ENCODE measurements around the gene ZNF536. TPM values are rescaled to one million over a fixed set of nuclear protein-coding genes. Genes with fewer than 3 reads are reported as not detected.

ZNF536 gene
- total RNA-seq, 1 experiment from 2014 or later: not detected

DNA sequence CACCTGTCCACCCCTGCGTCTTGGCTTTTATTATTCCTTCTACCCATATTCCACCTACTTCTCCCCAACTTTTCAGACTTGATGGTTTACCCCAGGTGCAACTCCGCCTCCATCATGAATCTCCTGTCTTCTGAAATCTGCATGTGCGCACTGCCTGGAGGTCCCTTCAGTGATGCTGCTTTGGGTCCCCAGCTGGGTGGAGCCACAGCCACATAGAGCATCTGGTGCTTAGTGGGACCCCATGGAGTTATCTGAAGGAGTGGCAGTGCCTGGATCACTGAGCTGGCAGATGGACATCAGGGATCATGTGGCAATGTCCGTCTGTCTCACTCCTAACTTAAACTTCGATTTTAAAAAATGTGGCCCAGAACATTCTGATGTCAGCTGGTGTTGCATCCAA, 13.5 kb downstream of the ZNF536 start:
- intact Hi-C loops (cut with micrococcal nuclease; ENCODE audit: unreplicated experiment): no loop called here
- Histone ChIP-seq H2AFZ (no peak overlapping the region), H3K9me2 (ENCODE audit: insufficient read depth) (no peaks in the 10 kb centered on the region), H3K36me3 (ENCODE audit: low read depth) (no peaks in the 10 kb centered on the region), H3K4me3 (no peak overlapping the region), H3K4me2 (no peak overlapping the region), H3K27me3 (ENCODE audit: insufficient read depth, low read depth) (peaks cover 61% of the 10 kb centered on the region), H4K20me1 (ENCODE audit: insufficient read depth) (no peaks in the 10 kb centered on the region), H3K9me3 (ENCODE audit: insufficient read depth, low read depth) (no peaks in the 10 kb centered on the region), H3K4me1 (replicated peaks; ENCODE audit: insufficient read depth) (no peaks in the 10 kb centered on the region), H3K79me2 (ENCODE audit: low read depth) (no peaks in the 10 kb centered on the region), H3F3A (ENCODE audit: insufficient read depth, low read depth) (no peaks in the 10 kb centered on the region), H3K27ac (no peak overlapping the region)
- BruUV-seq (replicated peaks): no TSS peak
- CTCF ChIA-PET: no interaction called here
- POLR2A ChIA-PET (ENCODE audit: unreplicated experiment): no interaction called here
- no peak for DNase-seq
- TF ChIP-seq, protein P1, sequence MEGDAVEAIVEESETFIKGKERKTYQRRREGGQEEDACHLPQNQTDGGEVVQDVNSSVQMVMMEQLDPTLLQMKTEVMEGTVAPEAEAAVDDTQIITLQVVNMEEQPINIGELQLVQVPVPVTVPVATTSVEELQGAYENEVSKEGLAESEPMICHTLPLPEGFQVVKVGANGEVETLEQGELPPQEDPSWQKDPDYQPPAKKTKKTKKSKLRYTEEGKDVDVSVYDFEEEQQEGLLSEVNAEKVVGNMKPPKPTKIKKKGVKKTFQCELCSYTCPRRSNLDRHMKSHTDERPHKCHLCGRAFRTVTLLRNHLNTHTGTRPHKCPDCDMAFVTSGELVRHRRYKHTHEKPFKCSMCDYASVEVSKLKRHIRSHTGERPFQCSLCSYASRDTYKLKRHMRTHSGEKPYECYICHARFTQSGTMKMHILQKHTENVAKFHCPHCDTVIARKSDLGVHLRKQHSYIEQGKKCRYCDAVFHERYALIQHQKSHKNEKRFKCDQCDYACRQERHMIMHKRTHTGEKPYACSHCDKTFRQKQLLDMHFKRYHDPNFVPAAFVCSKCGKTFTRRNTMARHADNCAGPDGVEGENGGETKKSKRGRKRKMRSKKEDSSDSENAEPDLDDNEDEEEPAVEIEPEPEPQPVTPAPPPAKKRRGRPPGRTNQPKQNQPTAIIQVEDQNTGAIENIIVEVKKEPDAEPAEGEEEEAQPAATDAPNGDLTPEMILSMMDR (conservative IDR thresholded peaks at IDR 0.05): no peak
- TF ChIP-seq EZH2 (IDR thresholded peaks at IDR 0.05; ENCODE audit: low read depth): no peak

GRCh38 chr19:30386551-30387143, 14.5 kb downstream of the ZNF536 start:
- no peak overlapping the region for H3K4me3 ChIP-seq
- CTCF ChIA-PET: no interaction called here
- no peaks in the 10 kb centered on the region for H3K9me3 ChIP-seq (ENCODE audit: insufficient read depth, low read depth)
- POLR2A ChIA-PET (ENCODE audit: unreplicated experiment): no interaction called here
- no peak for DNase-seq
- H3K27me3 ChIP-seq (ENCODE audit: insufficient read depth, low read depth): peaks cover 63% of the 10 kb centered on the region
- no peaks in the 10 kb centered on the region for H3K79me2 ChIP-seq (ENCODE audit: low read depth)
- no peaks in the 10 kb centered on the region for H3K9me2 ChIP-seq (ENCODE audit: insufficient read depth)
- no peaks in the 10 kb centered on the region for H3K36me3 ChIP-seq (ENCODE audit: low read depth)
- TF ChIP-seq EZH2 (IDR thresholded peaks at IDR 0.05; ENCODE audit: low read depth): no peak
- no peaks in the 10 kb centered on the region for H3F3A ChIP-seq (ENCODE audit: insufficient read depth, low read depth)
- no peak overlapping the region for H2AFZ ChIP-seq
- no peak overlapping the region for H3K4me2 ChIP-seq
- H3K4me1 ChIP-seq (replicated peaks; ENCODE audit: insufficient read depth): no peaks in the 10 kb centered on the region
- intact Hi-C loops (cut with micrococcal nuclease; ENCODE audit: unreplicated experiment): no loop called here
- no TSS peak for BruUV-seq (replicated peaks)
- no peak overlapping the region for H3K27ac ChIP-seq
- H4K20me1 ChIP-seq (ENCODE audit: insufficient read depth): no peaks in the 10 kb centered on the region

DNA sequence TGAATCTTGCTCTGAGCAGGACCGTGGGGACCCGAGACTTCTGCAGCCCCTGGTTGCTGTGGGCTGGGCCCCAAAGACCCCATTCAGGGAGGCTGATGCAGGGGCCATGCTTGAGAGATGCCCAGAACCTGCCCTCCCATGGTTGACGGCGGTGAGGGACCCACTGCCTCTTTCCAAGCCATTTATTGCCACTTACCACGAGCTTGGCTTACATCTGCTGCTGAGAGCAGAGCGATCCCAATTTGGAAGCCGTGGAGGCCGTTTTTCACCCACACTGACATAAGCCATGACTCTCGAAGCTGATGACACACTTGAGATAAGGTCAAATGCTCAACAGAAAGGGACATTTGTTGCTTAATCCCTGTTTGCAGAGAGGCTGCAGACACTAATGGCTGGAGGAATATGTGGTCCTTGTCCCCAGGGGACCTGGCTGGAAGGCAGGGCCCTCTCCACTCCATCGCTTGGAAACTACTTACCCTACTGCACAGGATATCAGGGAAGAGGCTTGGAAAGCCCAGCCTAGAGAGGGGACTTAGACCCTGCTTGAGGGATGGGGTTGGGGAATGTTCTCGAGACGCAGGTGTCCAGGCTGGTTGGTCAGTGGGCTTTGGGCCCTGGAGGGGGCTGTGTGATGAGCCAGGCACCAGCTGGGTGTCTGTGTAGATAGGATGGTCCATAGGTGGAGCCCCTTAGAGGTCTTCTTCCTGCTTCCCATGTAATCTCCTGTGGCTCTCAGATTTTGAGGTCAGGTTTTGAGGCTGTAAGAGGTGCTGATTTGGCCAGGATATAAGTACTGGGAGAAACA, 15.3 kb downstream of the ZNF536 start:
- Histone ChIP-seq H3K36me3 (ENCODE audit: low read depth) (no peaks in the 10 kb centered on the region), H4K20me1 (ENCODE audit: insufficient read depth) (no peaks in the 10 kb centered on the region), H3K79me2 (ENCODE audit: low read depth) (no peaks in the 10 kb centered on the region), H3K4me1 (replicated peaks; ENCODE audit: insufficient read depth) (no peaks in the 10 kb centered on the region), H3K27ac (no peak overlapping the region), H3K9me3 (ENCODE audit: insufficient read depth, low read depth) (no peaks in the 10 kb centered on the region), H2AFZ (no peak overlapping the region), H3K27me3 (ENCODE audit: insufficient read depth, low read depth) (peaks cover 63% of the 10 kb centered on the region), H3K4me2 (no peak overlapping the region), H3K4me3 (no peak overlapping the region), H3F3A (ENCODE audit: insufficient read depth, low read depth) (no peaks in the 10 kb centered on the region), H3K9me2 (ENCODE audit: insufficient read depth) (no peaks in the 10 kb centered on the region)
- CTCF ChIA-PET: no interaction called here
- DNase-seq: no peak
- POLR2A ChIA-PET (ENCODE audit: unreplicated experiment): no interaction called here
- TF ChIP-seq, protein P1 (conservative IDR thresholded peaks at IDR 0.05): no peak
- TF ChIP-seq EZH2 (IDR thresholded peaks at IDR 0.05; ENCODE audit: low read depth): no peak
- BruUV-seq (replicated peaks): no TSS peak
- intact Hi-C loops (cut with micrococcal nuclease; ENCODE audit: unreplicated experiment): no loop called here
